ENCODE data around the gene STON1.
"Not testable (repeated sequence)": the region's sequence is repeated elsewhere in the genome, so short reads cannot be mapped to it uniquely, and the experiment has no call there.

Gene STON1

DNA sequence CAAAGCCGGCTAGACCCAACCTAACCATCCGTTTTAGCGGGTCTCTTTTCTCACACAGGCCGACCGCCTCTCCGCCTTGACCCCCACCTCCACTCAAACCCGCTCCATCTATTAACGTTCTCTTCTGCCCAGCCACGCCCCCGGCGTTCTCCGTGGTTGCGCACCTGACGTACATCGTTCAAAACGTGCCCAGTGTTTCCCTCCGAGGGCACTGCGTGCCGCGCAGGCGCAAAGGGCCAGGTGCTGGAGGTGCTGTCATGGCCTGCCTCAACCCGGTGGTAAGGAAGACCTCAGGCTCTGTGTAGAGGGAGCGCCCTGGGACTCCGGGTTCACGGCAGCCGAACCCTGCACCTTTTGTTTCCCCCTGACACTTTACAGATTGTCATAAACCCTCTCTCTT is 87.7 kb downstream of the STON1 start, which contains the start of gene GTF2A1L:
Gene GTF2A1L, plus strand, starts transcription at position 239 of the 400 bp plus-strand sequence. Its CDS starts 19 bp downstream, at position 258.
- no peak for DNase-seq (ENCODE audit: extremely low spot score)

DNA sequence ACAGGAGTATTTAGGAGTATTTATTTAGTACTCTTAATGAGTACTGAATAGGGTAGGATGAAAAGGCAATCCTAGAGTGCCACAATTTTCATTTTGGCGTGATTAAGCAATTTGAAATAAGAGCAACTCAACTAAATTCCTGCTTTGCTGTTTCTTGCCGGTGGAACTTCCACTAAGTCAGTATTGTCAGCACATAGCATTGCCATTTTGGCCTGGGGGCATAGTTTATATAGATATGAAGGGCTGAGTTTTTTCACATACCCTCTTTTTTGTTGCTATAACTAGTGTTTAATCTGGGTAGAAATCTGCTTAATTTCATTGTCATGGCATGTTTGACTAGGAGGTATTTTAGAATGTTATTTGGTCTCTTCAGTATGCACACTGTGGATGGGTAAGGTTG is 89.6 kb downstream of the STON1 start:
- TF ChIP-seq, protein P1, sequence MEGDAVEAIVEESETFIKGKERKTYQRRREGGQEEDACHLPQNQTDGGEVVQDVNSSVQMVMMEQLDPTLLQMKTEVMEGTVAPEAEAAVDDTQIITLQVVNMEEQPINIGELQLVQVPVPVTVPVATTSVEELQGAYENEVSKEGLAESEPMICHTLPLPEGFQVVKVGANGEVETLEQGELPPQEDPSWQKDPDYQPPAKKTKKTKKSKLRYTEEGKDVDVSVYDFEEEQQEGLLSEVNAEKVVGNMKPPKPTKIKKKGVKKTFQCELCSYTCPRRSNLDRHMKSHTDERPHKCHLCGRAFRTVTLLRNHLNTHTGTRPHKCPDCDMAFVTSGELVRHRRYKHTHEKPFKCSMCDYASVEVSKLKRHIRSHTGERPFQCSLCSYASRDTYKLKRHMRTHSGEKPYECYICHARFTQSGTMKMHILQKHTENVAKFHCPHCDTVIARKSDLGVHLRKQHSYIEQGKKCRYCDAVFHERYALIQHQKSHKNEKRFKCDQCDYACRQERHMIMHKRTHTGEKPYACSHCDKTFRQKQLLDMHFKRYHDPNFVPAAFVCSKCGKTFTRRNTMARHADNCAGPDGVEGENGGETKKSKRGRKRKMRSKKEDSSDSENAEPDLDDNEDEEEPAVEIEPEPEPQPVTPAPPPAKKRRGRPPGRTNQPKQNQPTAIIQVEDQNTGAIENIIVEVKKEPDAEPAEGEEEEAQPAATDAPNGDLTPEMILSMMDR (IDR thresholded peaks at IDR 0.05; ENCODE audit: control extremely low read depth, extremely low read depth, low read depth, missing control alignments): no peak
- CTCF ChIA-PET: interaction anchor here (0.6 to 1.6 kb wide), 4 partner anchors 11 to 952 kb away, joined by 3 read pairs; no protein-coding TSS in a partner anchor
- POLR2A ChIA-PET: no interaction called here
- DNase-seq (ENCODE audit: extremely low spot score): no peak

More for the DNA sequence above, 87.7 kb downstream of the STON1 start, which contains the start of gene GTF2A1L:
- POLR2A ChIA-PET: no interaction called here
- CTCF ChIA-PET: no interaction called here
- TF ChIP-seq, protein P1 (IDR thresholded peaks at IDR 0.05; ENCODE audit: control extremely low read depth, extremely low read depth, low read depth, missing control alignments): no peak

DNA sequence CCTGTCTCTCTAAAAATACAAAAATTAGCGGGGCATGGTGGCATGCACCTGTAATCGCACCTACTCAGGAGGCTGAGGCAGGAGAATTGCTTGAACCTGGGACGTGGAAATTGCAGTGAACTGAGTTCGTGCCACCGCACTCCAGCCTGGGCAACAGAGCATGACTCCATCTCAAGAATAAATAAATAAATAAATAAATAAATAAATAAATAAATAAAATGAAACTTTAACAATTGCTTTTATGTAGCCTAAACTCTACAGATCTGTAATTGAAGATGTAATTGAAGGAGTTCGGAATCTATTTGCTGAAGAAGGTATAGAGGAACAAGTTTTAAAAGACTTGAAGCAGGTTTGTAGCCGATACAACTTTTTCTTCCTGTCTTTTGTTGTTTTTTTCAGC is 90.7 kb downstream of the STON1 start:
- POLR2A ChIA-PET: no interaction called here
- CTCF ChIA-PET: interaction anchor here (0.9 kb wide), 1 partner anchor 12 kb away, joined by 3 read pairs; no protein-coding TSS in a partner anchor
- TF ChIP-seq, protein P1 (IDR thresholded peaks at IDR 0.05; ENCODE audit: control extremely low read depth, extremely low read depth, low read depth, missing control alignments): no peak
- no peak for DNase-seq (ENCODE audit: extremely low spot score)

DNA sequence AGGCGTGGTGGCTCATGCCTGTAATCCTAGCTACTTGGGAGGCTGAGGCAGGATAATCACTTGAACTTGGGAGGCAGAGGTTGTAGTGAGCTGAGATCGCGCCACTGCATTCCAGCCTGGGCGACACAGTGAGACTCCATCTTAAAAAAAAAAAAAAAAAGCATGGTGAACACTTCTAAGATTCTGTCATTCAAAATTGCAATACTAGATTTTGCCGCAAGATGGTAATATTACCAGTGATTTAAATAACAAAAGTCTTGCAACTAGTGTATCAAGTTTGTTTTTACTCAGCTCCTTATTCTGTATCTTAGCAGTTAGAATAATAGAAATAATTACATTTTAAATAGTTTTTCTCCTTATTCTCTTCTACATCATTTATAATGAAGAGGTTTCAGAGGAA is 92.7 kb downstream of the STON1 start:
- CTCF ChIA-PET: not testable (repeated sequence)

DNA sequence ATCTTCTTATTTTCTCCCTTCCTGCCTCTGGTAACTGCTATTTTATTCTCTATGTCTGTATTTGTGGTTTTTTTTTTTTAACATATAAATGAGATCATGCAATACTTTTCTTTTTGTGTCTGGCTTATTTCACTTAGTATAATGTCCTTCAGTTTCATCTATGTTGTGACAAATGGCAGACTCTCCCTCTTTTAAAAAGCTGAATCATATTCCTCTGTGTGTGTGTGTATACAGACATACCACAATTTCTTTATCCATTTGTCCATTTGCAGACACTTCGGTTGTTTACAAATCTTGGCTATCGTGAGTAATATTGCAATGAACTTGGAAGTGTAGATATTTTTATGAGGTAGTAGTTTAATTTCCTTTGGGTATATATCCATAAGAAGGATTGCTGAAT is 94.7 kb downstream of the STON1 start:
- CTCF ChIA-PET: no interaction called here
- TF ChIP-seq, protein P1 (IDR thresholded peaks at IDR 0.05; ENCODE audit: control extremely low read depth, extremely low read depth, low read depth, missing control alignments): no peak
- POLR2A ChIA-PET: no interaction called here
- DNase-seq (ENCODE audit: extremely low spot score): no peak

More for the DNA sequence above, 92.7 kb downstream of the STON1 start:
- DNase-seq (ENCODE audit: extremely low spot score); POLR2A ChIA-PET: not testable (repeated sequence)

DNA sequence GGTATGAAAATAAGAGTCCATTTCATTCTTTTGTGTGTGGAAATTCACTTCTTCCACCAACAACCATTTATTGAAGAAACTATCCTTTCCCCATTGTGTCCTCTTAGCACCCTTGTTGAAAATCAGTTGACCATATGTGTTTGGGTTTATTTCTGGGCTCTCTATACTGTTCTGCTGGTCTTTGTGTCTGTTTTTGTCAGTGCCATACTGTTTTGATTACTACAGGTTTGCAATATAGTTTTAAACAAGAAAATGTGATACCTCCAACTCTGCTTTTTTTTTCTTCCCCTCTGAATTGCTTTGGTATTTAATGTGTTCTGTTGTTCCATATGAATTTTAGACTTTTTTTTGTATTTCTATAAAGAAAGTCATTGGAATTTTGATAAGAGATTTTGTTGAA is 96.1 kb downstream of the STON1 start:
- POLR2A ChIA-PET: no interaction called here
- TF ChIP-seq, protein P1 (IDR thresholded peaks at IDR 0.05; ENCODE audit: control extremely low read depth, extremely low read depth, low read depth, missing control alignments): no peak
- CTCF ChIA-PET: no interaction called here
- DNase-seq (ENCODE audit: extremely low spot score): no peak

DNA sequence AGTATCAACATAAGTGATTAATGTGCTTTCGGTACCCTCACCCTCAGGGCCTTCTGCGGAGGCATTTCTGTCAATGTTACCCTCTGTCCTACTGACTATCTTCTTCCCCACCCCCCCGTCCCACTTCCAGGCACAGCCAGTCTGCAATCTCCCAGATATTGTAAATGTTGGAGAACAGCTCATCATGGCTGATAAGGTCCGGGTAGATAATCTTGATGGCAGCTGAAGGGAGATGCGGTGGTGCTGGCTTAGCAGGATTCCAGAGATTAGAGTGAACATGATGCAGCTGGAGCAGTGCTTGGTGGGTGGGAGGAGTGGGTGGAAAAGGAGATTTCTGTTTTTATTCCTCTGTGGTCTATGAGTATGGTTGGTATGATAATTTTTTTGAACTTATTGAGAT is 103.2 kb downstream of the STON1 start:
- DNase-seq (ENCODE audit: extremely low spot score): no peak
- TF ChIP-seq, protein P1 (IDR thresholded peaks at IDR 0.05; ENCODE audit: control extremely low read depth, extremely low read depth, low read depth, missing control alignments): no peak
- ChIA-PET CTCF (interaction anchor here (0.7 to 1.6 kb wide), 2 partner anchors 12 to 13 kb away, joined by 3 read pairs; no protein-coding TSS in a partner anchor), POLR2A (no interaction called here)
